Fibroblast of skin of back (primary cell): ENCODE data around the gene NFATC2.

Experiments used
- DNase-seq: peaks from one replicate; pipeline ENCODE4 v3.0.0-alpha.2; 2013

NFATC2 gene

GRCh38 chr20:51372176-51372803, 170.2 kb downstream of the NFATC2 start:
- peak; percentile 69 for DNase-seq

DNA sequence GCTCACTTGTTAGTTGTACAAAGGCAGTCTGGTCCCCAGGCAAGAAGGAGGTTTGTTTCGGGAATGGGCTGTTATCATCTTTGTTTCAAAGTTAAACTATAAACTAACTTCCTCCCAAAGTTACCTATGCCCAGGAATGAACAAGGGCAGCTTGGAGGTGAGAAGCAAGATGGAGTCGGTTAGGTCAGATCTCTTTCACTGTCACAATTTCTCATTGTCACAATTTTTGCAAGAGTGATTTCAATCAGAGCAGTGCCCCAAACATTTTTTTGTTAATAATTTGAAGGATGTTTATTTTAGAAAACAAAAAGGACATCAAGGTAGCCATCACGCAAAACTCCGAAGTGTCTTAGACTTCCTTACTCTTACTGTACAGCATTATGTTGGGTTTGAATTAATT, 170.8 kb downstream of the NFATC2 start:
- no peak for DNase-seq

- DNase-seq, result no peak
These were observed 173.0 kb downstream of the NFATC2 start for GRCh38 chr20:51369503-51369902.

GRCh38 chr20:51368461-51369211, 173.9 kb downstream of the NFATC2 start:
- peak; percentile 86 for DNase-seq

DNA sequence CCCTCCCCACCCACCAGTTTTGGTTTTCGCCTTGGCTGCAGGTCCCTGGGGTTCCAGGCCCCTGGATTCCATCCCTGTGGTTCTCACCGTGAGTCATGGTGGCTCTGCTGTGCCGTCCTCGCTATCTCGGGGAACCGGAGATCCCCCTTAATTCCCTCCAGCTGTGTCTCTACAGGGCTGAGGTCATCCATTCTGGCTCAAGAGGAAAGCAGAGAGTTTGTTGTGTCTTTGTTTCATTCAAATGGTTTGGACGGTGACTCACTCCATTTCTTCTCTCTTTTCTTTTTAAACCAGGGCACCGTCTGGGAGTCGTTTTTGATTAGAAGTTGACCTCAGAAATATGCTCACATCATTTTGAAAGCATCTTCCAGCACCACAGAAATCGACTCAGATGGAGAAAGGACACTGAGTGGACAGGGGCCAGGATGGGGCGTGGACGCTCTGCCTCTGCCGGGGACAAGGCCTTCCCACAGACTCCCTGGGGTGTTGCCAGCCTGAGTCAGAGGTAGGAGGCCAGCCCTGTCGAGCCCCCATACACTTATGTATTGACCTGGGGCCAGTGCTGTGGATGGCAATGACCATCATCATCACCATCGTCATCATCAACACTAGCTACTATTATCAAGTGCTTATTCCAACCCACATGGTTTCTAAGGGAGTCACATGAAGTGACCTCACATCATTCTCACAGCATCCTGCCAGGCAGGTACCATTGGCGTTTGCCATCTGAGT, 176.2 kb downstream of the NFATC2 start:
- peak; percentile 100 for DNase-seq

- peak; percentile 100 for DNase-seq
These were observed 176.8 kb downstream of the NFATC2 start for GRCh38 chr20:51365670-51366069.

DNA sequence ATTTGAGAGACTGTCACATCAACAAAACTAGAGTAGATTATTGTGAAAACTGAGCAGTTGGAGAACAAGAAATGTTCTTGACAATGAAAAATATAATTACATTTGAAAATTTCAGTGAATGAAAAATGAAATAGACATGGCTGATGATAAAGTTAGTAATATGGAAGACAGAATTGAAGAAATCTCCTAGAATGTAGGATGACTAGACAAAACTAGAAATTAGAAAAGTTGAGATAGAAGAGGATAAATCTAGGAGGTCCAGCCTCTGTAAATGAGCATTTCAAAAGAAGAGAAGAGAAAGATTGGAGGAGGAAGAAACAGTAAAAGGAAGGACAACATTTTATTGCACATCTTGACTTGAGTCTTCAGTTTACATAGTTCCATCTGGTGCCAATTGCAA, 178.7 kb downstream of the NFATC2 start:
- DNase-seq, result no peak

DNA sequence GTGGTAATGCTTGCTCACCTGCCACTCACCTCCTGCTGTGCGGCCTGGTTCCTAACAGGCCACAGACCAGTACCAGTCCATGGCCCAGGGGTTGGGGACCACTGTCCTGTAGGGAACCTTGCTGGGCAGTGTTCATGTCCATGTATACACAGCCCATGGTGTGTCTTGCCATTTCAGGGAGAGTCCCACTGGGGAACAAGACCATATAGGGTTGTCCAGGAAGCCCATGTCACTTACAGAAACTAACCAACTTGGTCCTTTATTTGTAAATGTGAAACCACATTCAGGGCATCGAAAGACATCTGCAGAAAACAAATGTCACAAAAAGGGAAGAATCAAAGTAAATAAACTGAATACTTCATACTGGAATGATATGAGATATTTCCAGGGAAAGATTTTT, 179.1 kb downstream of the NFATC2 start:
- no peak for DNase-seq

DNA sequence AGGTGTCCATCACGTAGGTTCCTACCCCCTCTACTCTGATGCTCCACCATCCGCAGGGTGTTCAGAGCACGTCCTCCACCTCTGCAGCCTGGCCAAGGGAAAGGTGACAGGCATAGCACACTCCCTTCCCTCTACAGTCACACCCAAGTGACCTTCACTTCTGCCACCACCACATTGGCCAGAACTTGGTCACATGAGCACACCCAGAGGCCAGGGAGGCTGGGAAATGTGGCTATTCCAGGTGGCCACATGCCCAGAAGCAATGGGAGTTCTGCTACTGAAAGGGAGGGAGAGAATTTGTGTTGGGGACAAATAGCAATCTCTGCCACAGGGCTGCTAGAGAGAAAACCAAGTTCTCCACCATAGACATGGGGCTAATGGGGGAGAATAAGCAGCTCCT, 180.3 kb downstream of the NFATC2 start:
- DNase-seq, result no peak

- DNase-seq, result no peak
These were observed 181.3 kb downstream of the NFATC2 start for GRCh38 chr20:51361258-51361657.

DNA sequence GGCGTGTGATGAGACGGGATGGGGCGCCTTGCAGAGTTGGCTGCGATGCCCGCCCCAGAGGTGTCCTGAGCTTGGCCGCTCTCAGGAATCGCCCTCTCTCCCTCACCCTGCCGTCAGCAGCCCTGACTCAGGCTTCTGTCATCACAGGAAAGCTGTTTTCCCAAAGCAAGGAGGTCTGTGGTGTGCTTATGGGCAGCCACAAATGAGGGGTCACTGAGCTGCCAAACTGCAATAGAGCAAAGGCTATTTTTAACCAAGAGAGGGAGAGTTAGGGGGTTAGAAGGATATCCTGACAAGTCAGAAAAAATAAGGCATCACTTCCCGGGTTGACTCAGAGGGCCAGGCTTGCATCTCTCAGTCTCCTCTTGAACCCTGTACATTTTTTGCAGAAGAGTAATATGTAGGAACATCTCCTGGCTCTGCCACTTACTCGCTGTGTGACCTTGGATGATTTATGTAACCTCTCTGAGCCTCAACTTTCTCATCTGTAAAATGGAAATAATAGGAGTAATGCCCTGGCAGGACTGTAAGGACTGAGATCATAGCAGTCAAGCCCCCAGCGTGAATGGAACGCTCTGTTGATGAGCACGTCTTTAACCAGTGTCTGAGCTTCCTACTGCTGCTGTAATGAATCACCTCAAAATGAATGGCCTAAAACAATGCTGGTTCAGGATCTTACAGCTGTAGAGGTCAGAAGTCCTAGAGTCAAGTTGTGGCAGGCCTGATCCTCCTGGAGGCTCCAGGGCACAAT, 181.9 kb downstream of the NFATC2 start:
- DNase-seq, result peak; percentile 100

DNA sequence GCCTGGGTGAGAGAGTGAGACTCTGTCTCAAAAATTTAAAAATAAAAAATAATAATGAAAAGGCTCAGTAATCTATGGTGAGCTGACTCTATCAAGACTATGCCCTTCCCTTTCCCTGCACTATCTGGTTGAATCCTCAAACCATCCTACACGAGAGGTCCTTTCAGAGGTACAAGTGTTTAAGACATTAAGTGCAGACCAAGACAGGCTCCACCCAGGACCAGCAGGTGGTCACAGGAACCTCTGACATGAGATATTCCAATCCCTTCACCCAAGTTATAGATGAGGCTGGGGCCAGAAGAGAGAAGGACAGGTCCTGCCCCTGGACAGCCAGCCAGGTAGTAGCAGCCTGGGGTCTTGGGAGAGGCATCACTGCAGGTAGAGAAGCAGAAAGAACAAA, 182.6 kb downstream of the NFATC2 start:
- DNase-seq, result peak; percentile 32

DNA sequence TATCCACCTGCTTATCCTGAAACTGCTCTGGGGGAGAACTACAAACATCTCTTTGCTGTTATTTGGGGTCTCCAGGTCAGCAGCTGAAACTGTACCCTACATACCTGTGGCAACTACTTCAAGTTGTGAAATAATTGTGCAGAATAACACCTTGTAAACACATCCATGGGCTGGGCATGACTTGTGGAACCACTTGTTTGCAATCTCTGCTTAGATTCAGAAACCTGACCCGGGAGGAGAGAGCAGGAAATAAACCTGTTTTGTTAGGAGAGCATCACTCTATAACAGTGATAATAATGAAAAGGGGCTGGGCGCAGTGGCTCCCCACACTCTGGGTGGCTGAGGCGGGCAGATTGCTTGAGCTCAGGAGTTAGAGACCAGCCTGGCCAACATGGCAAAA, 183.1 kb downstream of the NFATC2 start:
- DNase-seq, result no peak

GRCh38 chr20:51358032-51358724, 184.3 kb downstream of the NFATC2 start:
- no peak for DNase-seq

- no peak for DNase-seq
These were observed 185.0 kb downstream of the NFATC2 start for GRCh38 chr20:51357543-51357942.

DNA sequence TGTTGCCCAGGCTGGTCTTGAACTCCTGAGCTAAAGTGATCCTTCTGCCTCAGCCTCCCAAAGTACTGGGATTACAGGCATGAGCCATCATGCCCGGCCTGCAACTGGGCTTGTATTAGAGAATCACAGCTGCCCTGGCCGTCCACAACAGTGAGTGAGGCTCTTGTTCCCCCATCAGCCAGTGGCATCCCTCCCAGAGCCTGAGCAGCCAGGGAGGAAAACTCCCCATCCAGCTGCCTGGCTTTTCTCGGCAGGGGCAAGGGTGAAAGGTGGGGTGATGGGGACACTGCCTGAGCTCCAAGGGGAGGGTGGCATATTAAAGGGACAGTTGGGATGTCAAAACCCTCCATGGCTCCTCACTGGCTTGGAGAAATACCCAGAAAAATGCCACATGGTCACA, 185.6 kb downstream of the NFATC2 start:
- DNase-seq, result no peak

DNA sequence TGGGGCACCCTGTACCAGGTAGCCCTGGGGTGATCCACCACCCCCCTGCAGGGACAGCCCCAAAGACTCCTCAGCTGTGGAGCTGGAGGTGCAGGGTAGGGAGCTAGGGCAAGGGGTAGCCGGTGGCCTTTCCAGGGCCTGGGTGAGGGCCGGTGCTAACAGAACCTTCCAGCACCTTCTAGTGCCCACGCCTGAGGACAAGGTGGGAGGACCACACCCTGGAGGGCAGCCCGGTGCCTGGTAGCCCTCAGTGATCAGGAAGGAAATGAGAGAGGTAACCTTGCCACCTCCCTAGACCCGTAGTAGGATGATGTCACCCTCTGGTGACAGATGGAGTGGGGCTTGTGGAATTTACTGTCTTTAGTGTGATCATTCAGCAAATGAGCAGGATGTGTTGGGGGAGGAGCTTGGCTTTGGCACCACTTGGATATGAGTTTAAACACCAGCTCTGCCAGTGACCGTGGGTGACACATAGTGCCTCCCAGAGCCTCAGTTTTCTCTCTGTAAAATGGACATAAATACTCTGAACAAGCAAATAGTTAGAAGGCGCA, 187.7 kb downstream of the NFATC2 start:
- DNase-seq, result peak; percentile 96

GRCh38 chr20:51354191-51354768, 188.2 kb downstream of the NFATC2 start:
- peak; percentile 91 for DNase-seq

DNA sequence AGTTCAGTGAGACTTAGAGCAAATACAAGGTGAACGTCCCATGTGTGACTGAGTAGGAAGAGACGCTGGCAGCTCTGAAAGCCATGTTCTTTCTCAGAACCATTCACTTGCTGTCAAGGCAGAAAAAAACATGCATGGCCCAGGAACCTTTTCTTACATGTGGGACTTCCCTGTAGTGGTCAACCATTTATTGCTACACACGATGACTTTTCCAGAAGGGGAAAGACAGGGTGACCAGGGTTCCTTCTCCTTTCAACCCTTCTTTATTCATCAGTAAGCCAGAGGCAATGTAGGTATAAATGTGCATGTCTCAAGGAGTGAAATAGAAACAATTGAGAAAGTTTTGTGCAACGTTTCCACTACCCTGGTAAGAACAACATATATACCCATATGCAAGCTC, 189.0 kb downstream of the NFATC2 start:
- DNase-seq, result no peak

- DNase-seq, result no peak
These were observed 189.7 kb downstream of the NFATC2 start for GRCh38 chr20:51352791-51353190.

- DNase-seq, result peak; percentile 89
These were observed 191.4 kb downstream of the NFATC2 start for GRCh38 chr20:51350941-51351631.
